Loucy (cell line): ENCODE results near the gene STK39.

Source experiments
- H2AFZ ChIP-seq: fragments of 200-600 bp; sonication (generic); 2 replicates; pipeline ENCODE4 v1.6.0; 2016; ENCODE audit warnings: antibody characterized with exemption, mild to moderate bottlenecking, low read length, moderate library complexity
- H3F3A ChIP-seq: fragments of 200-600 bp; 2 replicates; pipeline ENCODE4 v1.6.0; 2016; ENCODE audit warnings: antibody characterized with exemption, low read depth, mild to moderate bottlenecking
- H3K27me3 ChIP-seq: fragments of 200-600 bp; sonication (generic); 2 replicates; pipeline ENCODE4 v1.6.1; 2014; ENCODE audit warnings: low read length, mild to moderate bottlenecking; ENCODE audit not compliant: insufficient read depth, poor library complexity, severe bottlenecking
- H3K36me3 ChIP-seq: fragments of 200-600 bp; sonication (generic); 2 replicates; pipeline ENCODE4 v1.6.1; 2016; ENCODE audit warnings: low read length; ENCODE audit not compliant: insufficient read depth
- H3K4me1 ChIP-seq: fragments of 200-600 bp; sonication (generic); 2 replicates; pipeline ENCODE4 v1.5.1; 2014; ENCODE audit warnings: low read length, mild to moderate bottlenecking; ENCODE audit not compliant: insufficient read depth, poor library complexity, severe bottlenecking
- H3K4me2 ChIP-seq: fragments of 200-600 bp; sonication (generic); 2 replicates; pipeline ENCODE4 v1.6.0; 2014; ENCODE audit warnings: antibody characterized with exemption, low read length, low read depth, mild to moderate bottlenecking; ENCODE audit not compliant: poor library complexity, severe bottlenecking
- H3K4me3 ChIP-seq: fragments of 200-600 bp; sonication (generic); 2 replicates; pipeline ENCODE4 v1.5.1; 2014; ENCODE audit warnings: low read length, mild to moderate bottlenecking, mixed read lengths; ENCODE audit not compliant: poor library complexity, severe bottlenecking
- H3K79me2 ChIP-seq: fragments of 200-600 bp; sonication (generic); 2 replicates; pipeline ENCODE4 v1.6.1; 2014; ENCODE audit warnings: low read length; ENCODE audit not compliant: insufficient read depth
- H3K9ac ChIP-seq: fragments of 200-600 bp; sonication (generic); 2 replicates; pipeline ENCODE4 v1.6.0; 2014; ENCODE audit warnings: mild to moderate bottlenecking, low read depth, low read length, moderate library complexity; ENCODE audit not compliant: poor library complexity, severe bottlenecking
- H3K9me2 ChIP-seq: fragments of 200-600 bp; sonication (generic); replicated peaks from 2 replicates; pipeline ENCODE4 v1.6.1; 2016; ENCODE audit warnings: low read depth, low read length, mixed read lengths
- H3K9me3 ChIP-seq: fragments of 200-600 bp; sonication (generic); 2 replicates; pipeline ENCODE4 v1.6.1; 2014; ENCODE audit warnings: mild to moderate bottlenecking, antibody characterized with exemption, low read length, low read depth; ENCODE audit not compliant: insufficient read depth
- H4K20me1 ChIP-seq: fragments of 200-600 bp; sonication (generic); 2 replicates; pipeline ENCODE4 v1.6.0; 2014; ENCODE audit warnings: antibody characterized with exemption, low read length, mild to moderate bottlenecking; ENCODE audit not compliant: insufficient read depth, poor library complexity, severe bottlenecking
- CTCF ChIP-seq: fragments of 200-600 bp; sonication (generic); conservative IDR thresholded peaks from 2 replicates; pipeline ENCODE4 v1.5.1; 2014; ENCODE audit warnings: mild to moderate bottlenecking, antibody characterized with exemption, low read length
- EZH2phosphoT487 ChIP-seq: fragments of 200-600 bp; IDR thresholded peaks from 2 replicates; pipeline ENCODE4 v1.6.1; 2018; ENCODE audit warnings: antibody characterized with exemption, mild to moderate bottlenecking, moderate library complexity, borderline replicate concordance

The STK39 gene

GRCh38 chr2:168222088-168222487, 25.3 kb downstream of the STK39 start:
- Histone ChIP-seq H4K20me1 (peaks cover 3% of the 10 kb centered on the region), H3K4me1 (peaks cover 3% of the 10 kb centered on the region), H3K27me3 (no peaks in the 10 kb centered on the region), H3K9ac (no peak overlapping the region), H3K9me3 (no peaks in the 10 kb centered on the region), H3F3A (no peaks in the 10 kb centered on the region), H3K36me3 (peaks cover 3% of the 10 kb centered on the region; the same call in 1 of the 2 replicates), H3K4me2 (no peak overlapping the region), H3K9me2 (no peaks in the 10 kb centered on the region), H2AFZ (no peak overlapping the region), H3K4me3 (no peak overlapping the region), H3K79me2 (peaks cover 85% of the 10 kb centered on the region)
- TF ChIP-seq CTCF (no peak), EZH2phosphoT487 (no peak)

- Histone ChIP-seq H3K9me3 (no peaks in the 10 kb centered on the region), H2AFZ (no peak overlapping the region), H3K36me3 (peaks cover 3% of the 10 kb centered on the region; the same call in 1 of the 2 replicates), H3K9me2 (no peaks in the 10 kb centered on the region), H3K79me2 (peaks cover 85% of the 10 kb centered on the region), H3K27me3 (no peaks in the 10 kb centered on the region), H3K4me1 (peaks cover 3% of the 10 kb centered on the region), H3F3A (no peaks in the 10 kb centered on the region), H3K4me2 (no peak overlapping the region), H3K4me3 (no peak overlapping the region), H4K20me1 (no peaks in the 10 kb centered on the region), H3K9ac (no peak overlapping the region)
- TF ChIP-seq EZH2phosphoT487 (no peak), CTCF (no peak)
Observed at GRCh38 chr2:168220965-168221819, 26.2 kb downstream of the STK39 start.

GRCh38 chr2:168217920-168218319, 29.5 kb downstream of the STK39 start:
- Histone ChIP-seq H3K9ac (no peak overlapping the region), H3K4me1 (peaks cover 3% of the 10 kb centered on the region), H3K36me3 (peaks cover 3% of the 10 kb centered on the region; the same call in 1 of the 2 replicates), H3K4me3 (no peak overlapping the region), H3K4me2 (no peak overlapping the region), H3K79me2 (peaks cover 82% of the 10 kb centered on the region), H3K9me3 (no peaks in the 10 kb centered on the region), H2AFZ (no peak overlapping the region), H3F3A (no peaks in the 10 kb centered on the region), H4K20me1 (no peaks in the 10 kb centered on the region), H3K27me3 (no peaks in the 10 kb centered on the region), H3K9me2 (no peaks in the 10 kb centered on the region)
- no peak for TF ChIP-seq CTCF
- no peak for TF ChIP-seq EZH2phosphoT487
